ENCODE data around the gene CTSG.

DNA sequence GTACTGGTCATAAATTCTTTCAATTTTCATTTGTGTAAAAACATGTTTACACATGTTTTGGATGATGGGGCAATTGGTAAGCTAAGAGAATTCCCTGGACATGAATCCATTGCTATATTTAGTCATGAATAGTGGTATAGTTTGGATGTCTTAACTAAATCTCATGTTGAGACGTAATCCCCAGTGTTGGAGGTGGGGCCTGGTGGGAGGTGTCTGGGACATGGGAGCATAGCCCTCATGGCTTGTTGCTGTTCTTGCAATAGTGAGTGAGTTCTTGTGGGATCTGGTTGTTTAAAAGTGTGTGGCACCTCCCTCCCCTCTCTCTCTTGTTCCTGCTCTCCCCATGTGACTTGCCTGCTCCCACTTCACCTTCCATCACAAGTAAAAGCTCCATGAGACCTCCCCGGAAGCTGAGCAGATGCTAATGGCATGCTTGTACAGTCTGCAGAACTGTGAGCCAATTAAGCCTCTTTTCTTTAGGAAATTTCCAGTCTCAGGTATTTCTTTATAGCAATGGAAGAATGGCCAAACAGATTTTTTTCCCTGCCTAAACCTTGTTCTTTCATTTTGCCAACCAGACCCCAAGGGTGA, 33.6 kb downstream of the CTSG start:
- TF ChIP-seq, protein P1, sequence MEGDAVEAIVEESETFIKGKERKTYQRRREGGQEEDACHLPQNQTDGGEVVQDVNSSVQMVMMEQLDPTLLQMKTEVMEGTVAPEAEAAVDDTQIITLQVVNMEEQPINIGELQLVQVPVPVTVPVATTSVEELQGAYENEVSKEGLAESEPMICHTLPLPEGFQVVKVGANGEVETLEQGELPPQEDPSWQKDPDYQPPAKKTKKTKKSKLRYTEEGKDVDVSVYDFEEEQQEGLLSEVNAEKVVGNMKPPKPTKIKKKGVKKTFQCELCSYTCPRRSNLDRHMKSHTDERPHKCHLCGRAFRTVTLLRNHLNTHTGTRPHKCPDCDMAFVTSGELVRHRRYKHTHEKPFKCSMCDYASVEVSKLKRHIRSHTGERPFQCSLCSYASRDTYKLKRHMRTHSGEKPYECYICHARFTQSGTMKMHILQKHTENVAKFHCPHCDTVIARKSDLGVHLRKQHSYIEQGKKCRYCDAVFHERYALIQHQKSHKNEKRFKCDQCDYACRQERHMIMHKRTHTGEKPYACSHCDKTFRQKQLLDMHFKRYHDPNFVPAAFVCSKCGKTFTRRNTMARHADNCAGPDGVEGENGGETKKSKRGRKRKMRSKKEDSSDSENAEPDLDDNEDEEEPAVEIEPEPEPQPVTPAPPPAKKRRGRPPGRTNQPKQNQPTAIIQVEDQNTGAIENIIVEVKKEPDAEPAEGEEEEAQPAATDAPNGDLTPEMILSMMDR (IDR thresholded peaks at IDR 0.05): no peak
- TF ChIP-seq POLR2A (IDR thresholded peaks at IDR 0.05): no peak
